ENCODE results near the gene GPR6. TPM values are rescaled to one million over a fixed set of nuclear protein-coding genes. Genes with fewer than 3 reads are reported as not detected.

The GPR6 gene
- total and polyA plus RNA-seq, 2 of the 8 experiments (the other 6 are each of a cell fraction or from before 2014, with no cell fraction given), result 0.18 to 0.37 TPM

GRCh38 chr6:110015206-110015605, 37.1 kb downstream of the GPR6 start (continued):
- TF ChIP-seq TEAD4 (IDR thresholded peaks at IDR 0.05; ENCODE audit: low read depth, low read length), result no peak
- TF ChIP-seq MAFK (IDR thresholded peaks at IDR 0.05; ENCODE audit: low read depth, low read length), result no peak

Data from H1 (cell line).